ENCODE results near the gene ARHGAP27.
"Not testable (repeated sequence)": the region's sequence is repeated elsewhere in the genome, so short reads cannot be mapped to it uniquely, and the experiment has no call there.

Gene ARHGAP27

DNA sequence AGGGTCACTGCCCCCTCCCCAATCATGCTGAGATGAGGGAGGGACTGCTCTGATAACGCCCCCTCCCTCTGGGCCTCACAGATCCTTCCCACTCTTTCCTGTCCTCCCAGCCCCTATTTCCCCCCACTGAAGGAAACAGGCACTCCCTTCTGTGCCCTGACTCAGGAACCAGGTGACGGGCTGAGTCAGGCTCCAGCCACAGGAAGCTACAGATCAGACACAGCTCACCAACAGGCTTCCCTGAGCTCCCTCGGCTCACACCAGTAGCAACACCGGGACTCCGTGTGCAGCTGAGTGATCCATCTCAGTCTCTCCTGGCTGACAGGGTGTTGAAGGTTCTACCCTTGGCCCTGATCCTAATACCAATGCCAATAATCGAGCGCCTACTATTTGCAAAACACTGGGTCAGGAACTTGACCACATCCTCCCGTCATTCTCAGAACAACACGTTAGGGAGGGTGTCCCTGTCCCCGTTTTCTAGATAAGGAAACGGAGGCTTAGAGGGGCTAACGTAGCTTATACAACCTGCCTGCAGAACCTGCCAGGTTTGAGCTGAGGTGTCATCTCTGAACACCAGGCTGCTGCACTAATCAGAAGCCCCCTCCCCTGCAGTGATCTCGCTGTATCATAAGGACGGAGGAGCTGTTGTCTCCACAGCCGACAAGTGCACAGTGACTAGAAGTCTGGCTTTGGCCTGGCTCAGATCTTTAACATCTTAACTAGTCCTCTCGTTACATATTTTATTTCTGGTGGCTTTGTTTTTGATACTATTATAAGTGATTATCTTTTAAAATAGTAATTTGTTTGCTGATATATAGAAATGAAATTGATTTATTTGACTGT lies 13.5 kb upstream of the ARHGAP27 start:
- not testable (repeated sequence) for DNase-seq

DNA sequence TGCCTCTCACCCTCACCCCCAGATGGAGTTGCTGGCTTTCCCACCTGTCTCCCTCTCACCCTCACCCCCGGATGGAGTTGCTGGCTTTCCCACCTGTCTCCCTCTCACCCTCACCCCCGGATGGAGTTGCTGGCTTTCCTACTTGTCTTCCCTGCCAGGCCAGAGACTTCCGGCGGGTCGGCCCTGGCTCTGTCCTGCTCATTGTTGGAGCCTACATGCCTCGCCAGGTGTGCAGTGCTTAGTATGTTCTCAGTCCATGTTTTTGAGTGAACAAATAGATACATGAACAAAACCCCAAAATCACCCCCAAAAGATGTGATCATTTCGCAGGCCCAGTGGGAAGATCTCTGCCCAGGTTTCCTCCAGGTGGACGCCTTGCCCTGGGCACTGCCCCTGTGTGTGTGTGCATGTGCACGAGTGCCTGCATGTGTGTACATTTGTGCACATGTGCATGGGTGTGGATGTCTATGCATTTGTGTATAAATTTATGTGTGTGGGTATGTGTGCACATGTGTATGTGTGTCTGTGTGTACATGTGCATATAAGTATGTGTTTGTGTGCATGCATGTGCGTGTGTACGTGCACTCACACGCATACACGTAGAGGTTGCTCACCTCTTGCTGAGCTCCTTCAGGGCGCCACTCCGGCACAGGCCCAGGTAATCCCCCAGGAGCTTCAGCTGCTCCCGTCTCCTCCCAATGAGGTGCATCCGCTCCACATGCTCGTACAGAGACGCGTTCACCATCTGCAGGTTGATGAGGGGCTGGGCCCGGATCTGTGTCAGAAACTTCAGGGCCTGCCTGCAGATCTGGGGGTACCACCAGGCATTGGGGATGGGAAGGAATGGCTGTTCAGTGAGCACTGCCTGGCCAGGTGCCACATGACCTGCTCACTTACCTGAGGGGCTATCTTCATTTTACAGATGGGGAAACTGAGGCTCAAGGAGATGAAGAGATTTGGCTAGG lies 12.5 kb upstream of the ARHGAP27 start:
- not testable (repeated sequence) for DNase-seq

DNA sequence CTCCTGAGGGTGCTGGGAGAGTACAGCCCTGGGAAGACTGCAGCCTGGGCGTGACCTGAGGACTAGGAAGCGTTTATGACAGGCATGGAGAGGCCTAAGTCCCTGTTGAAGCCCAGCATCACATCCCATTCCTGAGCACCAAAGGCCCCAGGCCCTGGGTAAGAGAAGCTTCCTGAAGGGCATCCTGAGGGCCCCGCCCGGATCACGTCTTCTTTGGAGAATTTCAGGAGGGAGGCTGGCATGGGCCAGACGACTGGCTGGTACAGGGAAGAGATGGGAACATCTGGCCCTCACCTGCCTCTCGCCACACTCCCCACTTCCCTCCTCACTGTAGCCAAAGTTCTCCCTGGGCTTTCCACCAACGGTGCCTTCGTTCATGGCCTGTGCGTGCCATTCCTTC lies 11.6 kb upstream of the ARHGAP27 start:
- not testable (repeated sequence) for DNase-seq

DNA sequence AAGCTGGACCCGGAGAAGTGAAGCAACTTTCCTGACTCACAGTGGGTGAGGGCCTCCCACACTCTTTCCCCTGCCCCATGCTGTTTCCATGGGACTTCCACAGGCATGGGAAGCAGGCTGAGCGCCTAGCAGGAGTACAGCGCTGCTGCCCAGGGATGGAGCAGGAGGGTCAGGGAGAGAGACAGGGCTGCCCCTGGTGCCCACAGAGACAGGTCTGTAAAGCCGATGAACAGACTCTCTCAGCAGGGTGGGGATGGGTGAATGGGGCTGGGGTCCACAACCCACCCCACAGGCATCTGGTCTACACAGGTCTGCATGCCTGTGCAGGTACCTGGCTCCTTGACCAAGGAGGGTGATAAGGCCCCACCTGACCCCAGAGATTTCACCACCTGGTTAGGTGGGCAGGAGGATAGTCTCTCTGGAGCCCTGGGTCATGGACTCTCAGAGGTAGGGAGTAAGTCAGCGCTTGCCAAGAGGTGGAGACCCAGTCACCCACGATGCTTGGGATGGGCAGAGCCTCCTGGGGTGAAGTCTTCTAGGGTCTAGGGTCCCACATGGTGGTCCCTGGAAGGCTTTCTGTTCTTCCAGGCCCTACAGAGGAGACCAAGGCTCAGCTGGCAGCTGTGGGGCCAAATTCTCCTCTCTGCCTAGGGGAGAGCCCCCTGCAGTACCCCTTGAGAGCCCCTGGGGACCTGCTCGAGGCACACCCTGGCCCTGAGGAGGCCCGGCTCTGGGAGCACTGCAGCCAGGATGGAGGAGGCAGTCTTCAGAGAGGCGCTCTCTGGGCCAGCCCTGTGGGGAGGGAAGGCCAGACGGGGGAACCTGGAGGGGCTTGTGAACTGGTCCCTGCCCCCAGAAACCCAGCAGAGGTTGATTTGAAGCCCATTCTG lies 10.9 kb upstream of the ARHGAP27 start:
- DNase-seq: not testable (repeated sequence)

DNA sequence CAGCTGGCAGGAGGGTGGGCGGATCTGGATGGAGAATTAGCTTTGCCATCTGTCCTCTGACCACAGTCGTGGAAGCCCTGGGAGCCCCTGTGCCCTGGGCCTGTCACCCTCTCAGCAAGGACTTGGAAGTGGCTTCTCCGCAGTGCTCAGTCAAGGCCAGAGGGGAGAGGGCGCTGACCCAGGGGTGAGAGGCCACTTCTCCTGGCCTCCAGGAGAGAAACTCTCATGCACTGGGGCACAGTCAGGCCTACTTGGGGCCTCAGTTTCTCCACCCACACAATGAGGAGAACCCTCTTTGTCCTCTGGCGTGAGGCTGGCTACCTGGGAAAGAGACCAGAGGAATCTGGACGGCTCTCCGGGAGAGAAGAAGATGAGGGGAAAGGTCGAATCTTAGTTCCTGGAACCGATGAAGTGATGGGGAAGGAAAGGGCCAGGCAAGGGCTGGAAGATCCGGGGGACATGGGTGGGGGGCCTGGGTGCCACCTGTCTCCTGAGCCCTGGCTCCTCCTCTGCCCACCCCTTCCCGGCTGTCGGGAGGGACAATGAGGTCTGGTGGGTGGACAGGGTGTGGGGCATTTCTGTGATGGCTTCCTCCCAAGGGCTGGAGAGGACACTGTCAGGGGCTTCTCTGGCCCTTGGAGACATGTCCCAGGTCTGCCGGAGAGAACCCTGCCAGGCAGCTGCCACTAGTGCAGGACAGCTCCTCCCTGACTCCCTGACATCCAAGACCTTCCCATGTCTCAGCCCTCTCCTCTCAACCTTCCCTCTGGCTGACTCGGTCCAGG lies 9.0 kb upstream of the ARHGAP27 start:
- no peak for DNase-seq

DNA sequence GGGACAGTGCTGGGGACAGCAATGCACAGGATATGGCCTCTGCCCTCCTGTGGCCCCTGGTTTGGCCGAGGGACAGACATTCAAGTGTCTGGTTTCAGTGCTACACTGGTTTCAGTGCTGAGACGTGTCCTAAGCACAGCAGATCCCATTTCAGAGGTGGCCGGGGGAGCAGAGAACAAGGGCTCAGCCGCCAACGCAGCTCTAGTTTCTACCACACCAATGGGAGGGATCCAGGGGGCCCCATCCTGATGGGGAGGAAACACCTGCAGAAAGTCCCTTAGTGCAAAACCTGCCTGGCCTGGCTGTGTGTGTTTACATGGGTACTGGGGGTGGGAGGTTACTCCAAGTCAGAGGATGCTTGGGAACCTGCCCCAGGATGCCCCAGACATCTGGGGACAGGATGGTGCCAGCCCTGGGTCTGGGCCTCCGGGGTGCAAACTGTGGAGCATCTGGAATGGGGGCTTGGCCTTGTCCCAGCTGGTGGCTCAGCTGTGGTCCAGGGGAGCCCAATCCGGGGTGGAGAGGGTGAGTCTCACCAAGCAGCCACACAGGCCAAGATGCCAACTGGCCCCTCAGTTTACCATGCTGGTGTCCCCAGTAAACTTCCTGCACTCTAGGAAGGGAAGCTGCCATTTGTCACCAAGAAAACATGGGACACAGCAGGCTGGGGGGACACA lies 8.3 kb upstream of the ARHGAP27 start:
- not testable (repeated sequence) for DNase-seq

DNA sequence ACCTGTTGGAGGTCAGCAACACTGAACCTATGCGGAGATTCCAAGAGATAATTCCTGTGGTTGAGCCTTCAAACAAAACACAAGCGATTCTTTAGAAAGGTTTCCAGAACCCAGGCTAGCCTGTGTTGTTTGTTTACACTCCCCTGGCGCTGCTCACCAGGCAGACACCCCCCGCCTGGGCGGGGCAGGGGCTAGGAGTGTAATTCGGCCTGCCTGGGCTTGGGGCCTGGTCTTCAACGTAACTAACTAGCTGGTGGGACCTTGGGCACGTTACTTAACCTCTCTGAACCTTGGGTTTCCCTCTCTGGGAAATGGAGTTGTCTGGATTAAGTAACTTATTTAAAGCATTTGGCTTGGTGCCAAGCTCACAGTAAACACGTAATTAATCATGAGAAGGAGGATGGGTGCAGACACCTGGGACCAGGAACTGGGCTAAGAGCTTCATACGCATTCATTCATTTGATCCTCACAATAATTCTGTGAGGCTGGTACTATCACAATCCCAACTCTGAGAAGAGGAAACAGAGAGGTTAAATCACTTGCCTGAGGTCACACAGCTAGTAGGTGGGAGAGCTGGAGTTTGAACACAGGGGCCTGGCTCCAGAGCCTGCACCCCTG lies 7.6 kb upstream of the ARHGAP27 start:
- DNase-seq: peak; percentile 31 to 78 (median 39)

DNA sequence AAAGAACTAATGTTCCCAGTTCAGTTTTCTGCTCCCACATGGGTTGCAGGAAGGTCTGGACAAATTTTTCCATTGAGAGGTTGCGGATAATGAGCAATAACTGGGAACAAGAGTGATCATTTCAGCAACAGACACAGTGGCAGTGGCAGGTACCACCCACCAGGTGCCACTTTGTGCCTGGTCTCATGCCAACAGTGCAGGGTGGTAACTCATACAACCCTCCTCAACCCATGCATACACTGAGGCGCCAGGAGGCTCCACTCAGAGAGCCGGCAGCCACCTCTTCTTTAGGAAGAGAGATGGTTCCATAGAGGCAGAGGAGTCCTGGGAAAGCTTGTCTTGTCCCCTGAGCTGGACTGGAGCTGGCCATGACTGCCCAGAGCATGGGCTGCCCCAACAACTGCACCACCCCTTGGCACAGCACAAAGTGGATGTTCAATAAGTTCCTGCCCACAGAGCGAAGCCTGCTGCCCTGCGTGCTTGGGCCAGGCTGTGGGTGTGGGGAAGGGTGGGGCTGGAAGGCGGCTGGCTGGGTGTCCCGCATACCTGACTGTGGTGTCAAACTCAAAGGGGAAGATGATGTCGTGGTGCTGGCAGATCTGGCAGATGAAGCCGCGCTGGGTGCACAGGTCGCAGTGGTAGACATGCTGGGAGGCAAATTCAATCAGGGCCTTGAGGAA lies 6.4 kb upstream of the ARHGAP27 start:
- no peak for DNase-seq

DNA sequence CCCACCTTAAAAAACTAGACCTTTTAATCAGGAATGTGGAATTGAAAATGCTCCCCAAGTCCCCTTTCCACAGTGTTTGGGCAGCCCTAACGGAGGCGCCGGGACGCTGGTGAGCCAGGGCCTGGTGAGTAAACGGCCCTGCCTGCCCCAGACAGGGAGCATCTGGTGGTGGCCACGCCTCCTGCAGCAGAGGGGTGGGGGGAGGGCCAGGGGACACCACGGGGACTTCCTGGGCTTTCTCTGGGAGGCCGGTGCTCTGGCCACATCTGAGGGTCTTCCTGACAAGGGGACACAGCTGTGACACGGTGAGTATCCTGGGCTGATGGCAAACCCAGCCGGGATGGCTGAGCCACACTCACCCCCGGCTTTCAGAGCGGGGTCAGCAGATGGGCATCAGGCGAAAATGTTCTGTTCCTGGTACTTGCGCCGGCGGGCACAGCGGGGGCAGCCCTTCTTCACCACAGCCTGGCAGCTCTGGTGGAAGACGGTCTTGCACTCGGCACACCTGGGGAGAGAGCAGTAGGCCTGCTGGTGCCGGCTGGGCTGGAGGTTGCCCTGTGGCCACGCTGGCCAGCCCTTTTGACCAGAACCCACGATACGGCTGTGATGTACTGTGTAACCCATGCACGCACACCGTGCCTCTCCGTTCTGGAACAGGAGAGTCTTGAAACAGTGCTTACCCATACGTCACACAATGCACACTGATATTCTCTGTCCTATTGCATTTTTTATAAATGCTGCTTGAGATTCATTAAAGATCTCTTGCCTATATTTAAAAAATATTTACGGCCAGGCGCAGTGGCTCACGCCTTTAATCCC lies 5.0 kb upstream of the ARHGAP27 start:
- DNase-seq: no peak

DNA sequence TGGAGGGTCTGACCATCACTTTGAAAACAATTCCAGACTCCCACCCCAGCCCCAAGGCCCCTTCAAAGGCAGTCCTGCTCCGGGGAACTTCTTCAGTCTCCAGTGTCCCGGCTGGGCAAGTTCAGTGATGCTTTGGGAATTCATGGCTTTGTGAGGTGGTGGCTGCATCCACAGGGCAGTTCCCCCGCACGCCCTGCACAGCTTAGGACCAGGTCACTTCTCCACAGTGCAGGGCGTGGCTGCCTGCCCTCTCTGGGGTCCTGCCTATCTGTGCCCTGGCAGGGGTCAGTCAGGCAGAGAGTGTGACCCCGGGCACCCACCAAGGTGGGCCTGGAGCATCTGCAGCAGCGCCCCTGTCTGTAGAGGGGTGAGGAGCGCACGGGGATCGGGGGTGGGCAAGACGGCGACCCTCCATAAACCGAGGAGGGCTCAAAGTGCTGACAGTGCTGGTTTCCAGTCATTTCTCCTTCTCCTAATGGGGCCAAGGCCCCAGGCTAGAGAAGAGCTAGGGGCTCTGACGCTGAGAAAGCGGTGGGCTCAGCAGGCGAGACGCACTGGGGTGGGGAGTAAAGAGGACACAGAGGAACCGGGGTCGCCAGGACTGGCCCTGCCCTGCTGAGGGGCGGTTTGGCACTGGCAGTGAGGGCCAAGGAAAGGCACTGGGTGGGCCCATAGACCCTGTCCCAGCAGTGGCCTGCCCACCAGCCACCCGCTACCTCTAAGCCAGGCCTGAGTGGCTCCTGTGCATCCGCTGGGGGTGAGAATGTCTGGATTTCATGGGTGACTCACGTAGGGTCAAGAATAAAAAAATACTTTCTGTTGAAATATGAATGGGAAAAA lies 4.2 kb upstream of the ARHGAP27 start:
- no peak for DNase-seq

DNA sequence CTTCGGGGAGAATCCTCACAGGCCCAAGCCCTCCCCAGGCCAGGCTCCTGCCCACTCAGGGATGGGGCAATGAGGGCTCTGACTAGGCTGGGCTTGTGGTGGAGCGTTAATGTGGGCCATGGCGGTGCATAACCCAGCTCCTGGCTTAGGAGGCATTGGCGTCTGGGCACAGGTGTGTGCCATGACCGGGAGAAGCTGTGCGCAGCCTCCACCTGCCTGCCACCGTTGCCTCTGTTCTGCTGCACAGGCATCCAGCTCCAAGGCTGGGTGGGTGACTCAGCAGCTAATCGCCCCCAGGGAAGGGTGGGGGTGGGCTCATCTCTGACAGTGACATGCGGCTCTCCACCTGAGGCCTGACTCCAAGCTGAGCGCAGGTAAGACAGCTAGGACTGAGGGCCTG lies 3.5 kb upstream of the ARHGAP27 start:
- no peak for DNase-seq

DNA sequence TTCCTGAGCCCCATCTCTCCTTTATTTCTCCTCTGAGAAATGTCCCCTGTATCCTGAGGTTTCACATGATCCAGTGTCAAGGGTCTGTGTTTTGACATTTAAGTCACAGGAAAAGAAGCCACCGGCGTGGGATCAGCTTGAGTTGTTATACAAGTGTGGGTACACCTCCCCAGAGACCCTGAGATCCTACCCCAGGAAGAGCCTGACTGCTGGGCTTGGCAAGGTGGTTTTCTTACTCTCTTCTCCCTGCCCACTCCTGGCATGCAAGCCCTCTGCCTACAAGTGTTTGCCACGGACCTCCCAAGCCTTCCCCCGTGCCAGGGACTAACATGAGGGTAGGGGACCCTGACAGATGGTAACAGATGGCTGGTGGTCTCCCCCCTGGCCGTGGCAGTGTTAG lies 2.8 kb upstream of the ARHGAP27 start:
- no peak for DNase-seq

DNA sequence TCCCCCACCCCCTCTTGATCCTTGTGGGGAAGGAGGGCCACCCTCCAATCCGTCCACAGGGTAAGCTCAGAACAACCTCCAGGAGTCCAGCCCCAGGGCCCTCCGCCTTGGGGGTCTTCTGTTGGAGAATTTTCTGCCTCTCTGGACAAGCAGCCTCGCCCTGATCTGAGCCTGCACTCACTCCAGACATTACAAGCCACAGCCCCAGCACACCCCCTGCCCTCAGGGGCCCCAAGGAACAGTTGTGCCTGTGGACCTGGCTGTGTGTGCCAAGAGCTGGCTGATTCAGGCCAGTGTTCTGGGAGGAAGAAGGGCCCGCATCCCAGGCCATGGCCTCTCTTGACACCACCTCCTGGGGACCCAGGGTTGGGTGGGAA lies 477 bp upstream of the ARHGAP27 start:
- no peak for DNase-seq

DNA sequence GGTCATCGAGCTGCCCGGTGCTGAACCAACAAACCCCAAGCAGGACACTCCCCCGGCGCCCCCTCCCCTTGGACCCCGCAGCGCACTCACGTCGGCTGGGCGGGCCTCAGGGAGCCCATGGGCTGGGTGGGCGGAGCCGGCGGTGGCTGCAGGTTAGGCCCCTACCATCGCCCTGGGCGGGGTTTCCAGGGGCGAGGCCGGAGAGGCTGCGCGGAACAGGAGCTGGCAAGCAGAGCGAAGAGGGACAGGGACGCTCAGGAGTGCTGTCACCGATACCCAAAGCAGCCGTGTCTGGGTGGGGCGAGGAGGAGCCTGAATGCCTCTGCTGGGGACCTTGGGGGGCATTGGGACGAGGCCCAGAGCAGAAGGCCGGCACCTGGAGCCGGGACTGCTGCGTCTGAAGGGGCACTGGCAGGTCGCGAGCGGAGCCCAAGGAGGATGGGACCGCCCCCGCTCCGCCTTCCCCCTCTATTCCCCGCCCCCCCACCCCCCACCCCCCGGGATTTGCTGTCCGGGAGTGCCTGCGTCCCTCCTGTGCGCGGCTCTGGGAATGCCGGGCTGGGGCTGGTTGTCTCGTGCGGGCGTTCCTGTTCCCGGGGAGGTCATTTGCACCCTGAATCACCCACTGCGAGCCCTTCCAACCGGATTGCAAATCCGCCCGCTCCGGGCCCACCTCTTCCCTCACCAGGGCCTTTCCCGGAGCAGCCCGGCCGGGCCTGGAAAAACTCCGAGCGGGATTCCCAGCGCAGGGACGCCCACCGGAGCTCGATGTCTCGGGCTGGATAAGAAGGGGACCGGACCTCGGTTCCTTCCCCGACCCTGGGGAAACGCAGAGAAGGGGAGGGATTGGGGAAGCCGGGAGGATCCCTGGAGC lies 902 bp downstream of the ARHGAP27 start:
- DNase-seq: peak; percentile 70 to 79 (median 71)

DNA sequence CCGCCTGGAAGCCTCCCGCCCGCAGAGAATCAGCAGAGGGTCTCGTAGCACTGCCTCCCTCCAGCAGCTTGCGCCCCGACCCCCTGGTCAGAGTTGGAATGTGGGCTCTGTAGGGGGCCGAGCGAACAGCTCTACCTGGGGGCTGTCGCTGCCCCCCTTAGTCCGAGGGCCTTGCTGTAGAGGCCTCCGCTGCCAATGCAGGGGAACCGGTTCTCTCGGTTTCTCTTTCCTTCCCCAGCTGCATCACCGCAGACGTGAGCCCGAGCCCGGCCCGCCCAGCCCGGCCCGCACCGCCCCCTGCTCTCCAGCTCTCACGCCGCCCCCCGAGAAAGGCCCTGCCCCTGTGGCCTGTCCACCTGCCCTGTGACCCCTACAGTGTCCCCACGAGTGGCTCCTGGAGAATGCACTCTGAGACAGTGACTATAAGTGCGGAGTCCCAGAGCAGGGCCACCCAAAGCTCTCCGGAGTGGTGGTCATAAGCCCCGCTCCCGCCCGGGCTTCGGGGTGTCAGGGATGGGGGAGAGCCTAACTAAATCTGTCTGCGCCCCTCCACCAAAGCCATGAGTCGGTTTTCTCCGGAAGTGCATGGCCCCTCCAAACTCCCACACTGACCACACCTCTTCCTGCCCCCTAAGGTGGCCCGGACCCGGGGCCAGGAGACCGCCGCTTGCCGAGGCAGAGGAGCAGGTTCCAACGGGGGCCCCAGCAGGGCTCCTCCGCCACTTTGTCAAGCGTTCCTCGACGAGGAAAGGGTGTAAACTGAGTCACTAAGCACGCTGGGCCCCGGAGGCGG lies 1.7 kb downstream of the ARHGAP27 start:
- no peak for DNase-seq

DNA sequence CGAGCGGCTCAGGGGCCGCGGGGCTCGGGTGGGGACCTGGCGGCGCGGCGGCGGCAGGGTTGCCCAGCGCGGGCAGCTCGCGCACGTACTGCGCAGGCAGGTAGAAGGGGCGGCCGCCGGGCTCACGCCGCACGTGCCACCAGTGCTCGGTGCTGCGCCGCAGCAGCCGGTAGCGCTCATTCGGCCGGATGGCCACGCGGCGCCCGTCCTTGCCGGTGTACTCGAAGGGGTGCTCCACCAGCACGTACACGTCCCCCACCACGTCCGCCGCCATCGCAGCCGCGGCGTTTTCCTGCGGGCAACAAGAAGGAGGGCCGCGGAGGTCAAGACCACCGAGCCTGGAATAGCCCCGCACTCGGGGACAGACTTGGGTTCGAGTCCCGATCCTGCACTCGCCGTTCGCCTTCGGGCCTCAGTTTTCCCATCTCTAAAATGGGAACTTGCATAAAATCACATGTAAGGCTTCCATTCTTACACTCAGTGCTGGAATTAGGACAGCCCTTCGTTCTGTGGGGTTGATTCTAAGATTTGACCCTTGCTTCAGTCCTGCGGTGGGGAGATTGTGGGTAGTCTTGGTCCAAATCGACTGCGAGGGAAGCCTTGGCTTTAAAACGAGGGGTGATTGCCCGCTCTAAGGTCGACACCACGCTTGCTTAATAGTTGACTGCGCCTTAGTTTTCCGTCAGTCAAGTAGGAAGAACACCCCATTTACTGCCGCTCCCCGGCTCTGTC lies 2.5 kb downstream of the ARHGAP27 start:
- DNase-seq: no peak

Data from NCI-H1417 (cell line).